Hepatocyte (in vitro differentiated cells): ENCODE results near the gene BOLA3. TPM values are rescaled to one million over a fixed set of nuclear protein-coding genes. Genes with fewer than 3 reads are reported as not detected.

Experiments
- DNase-seq: peaks from one replicate; pipeline ENCODE4 v3.0.0-alpha.2; 2016; ENCODE audit warnings: low spot score
- H2AFZ ChIP-seq: fragments of 200-600 bp; sonication (generic); 2 replicates; pipeline ENCODE4 v1.6.0; 2016; ENCODE audit warnings: antibody characterized with exemption, mild to moderate bottlenecking
- H3K27ac ChIP-seq: fragments of 200-600 bp; sonication (generic); 2 replicates; pipeline ENCODE4 v1.5.1; 2016; ENCODE audit warnings: mild to moderate bottlenecking
- H3K27me3 ChIP-seq: fragments of 200-600 bp; sonication (generic); 2 replicates; pipeline ENCODE4 v1.6.1; 2016
- H3K36me3 ChIP-seq: fragments of 200-600 bp; sonication (generic); replicated peaks from 2 replicates; pipeline ENCODE4 v1.5.1; 2016; ENCODE audit warnings: low read depth; ENCODE audit not compliant: insufficient read depth
- H3K4me1 ChIP-seq: fragments of 200-600 bp; sonication (generic); 2 replicates; pipeline ENCODE4 v1.5.1; 2016; ENCODE audit warnings: mild to moderate bottlenecking, moderate library complexity; ENCODE audit not compliant: insufficient read depth
- H3K4me2 ChIP-seq: fragments of 200-600 bp; sonication (generic); 2 replicates; pipeline ENCODE4 v1.6.0; 2016
- H3K4me3 ChIP-seq: fragments of 200-600 bp; sonication (generic); 2 replicates; pipeline ENCODE4 v1.5.1; 2016; ENCODE audit warnings: mild to moderate bottlenecking
- H3K79me2 ChIP-seq: fragments of 200-600 bp; sonication (generic); 2 replicates; pipeline ENCODE4 v1.6.0; 2017; ENCODE audit warnings: mild to moderate bottlenecking
- H3K9me2 ChIP-seq: fragments of 200-600 bp; sonication (generic); replicated peaks from 2 replicates; pipeline ENCODE4 v1.6.0; 2017; ENCODE audit warnings: mild to moderate bottlenecking; ENCODE audit not compliant: insufficient read depth
- H3K9me3 ChIP-seq: fragments of 200-600 bp; sonication (generic); 2 replicates; pipeline ENCODE4 v1.5.1; 2016; ENCODE audit warnings: low read depth, mild to moderate bottlenecking
- H4K20me1 ChIP-seq: fragments of 200-600 bp; sonication (generic); 2 replicates; pipeline ENCODE4 v1.6.0; 2016; ENCODE audit warnings: mild to moderate bottlenecking; ENCODE audit not compliant: insufficient read depth, poor library complexity, severe bottlenecking
- CTCF ChIP-seq: fragments of 200-600 bp; sonication (generic); IDR thresholded peaks from 2 replicates; pipeline ENCODE4 v1.5.1; 2016; ENCODE audit warnings: antibody characterized with exemption, mild to moderate bottlenecking; ENCODE audit not compliant: poor library complexity
- EZH2 ChIP-seq: fragments of 200-600 bp; sonication (generic); IDR thresholded peaks from 2 replicates; pipeline ENCODE4 v1.6.1; 2016; ENCODE audit warnings: antibody characterized with exemption, mild to moderate bottlenecking, borderline replicate concordance
- EZH2phosphoT487 ChIP-seq: fragments of 200-600 bp; sonication (generic); IDR thresholded peaks from one replicate; pipeline ENCODE4 v1.6.1; 2018; ENCODE audit warnings: antibody characterized with exemption, mild to moderate bottlenecking, low read depth, moderate library complexity; ENCODE audit not compliant: unreplicated experiment, severe bottlenecking
- WGBS: methylation state at CpG from one replicate; pipeline ENCODE4 v1.1.6; 2016; ENCODE audit warnings: low lambda C conversion rate; ENCODE audit errors: missing lambda C conversion rate; 5-methylcytosine and 5-hydroxymethylcytosine counted together
- polyA plus RNA-seq: library from polyadenylated mRNA; unstranded; fragments of >200 nt; fragmentation: Nextera tagmentation; extraction: Ambion mirVana; gene quantifications from 2 replicates; pipeline ENCODE4 v1.2.1, GENCODE V29; 2016
- total RNA-seq: library from RNA; depleted of rRNA; stranded (reverse); fragments of >200 nt; gene quantifications from 2 replicates; pipeline ENCODE4 v1.2.3, GENCODE V29; 2014

Gene BOLA3
- total and polyA plus RNA-seq, 2 experiments from 2014 or later, result 43.8 to 56.3 TPM

GRCh38 chr2:74142340-74142739 is 5.4 kb downstream of the BOLA3 start:
- no peak overlapping the region for H3K27ac ChIP-seq
- peaks cover 11% of the 10 kb centered on the region for H3K79me2 ChIP-seq
- H3K27me3 ChIP-seq, result no peaks in the 10 kb centered on the region
- no peak for TF ChIP-seq EZH2
- TF ChIP-seq EZH2phosphoT487, result no peak
- no peak for TF ChIP-seq CTCF
- H4K20me1 ChIP-seq, result no peaks in the 10 kb centered on the region
- no peak overlapping the region for H3K4me3 ChIP-seq
- no peaks in the 10 kb centered on the region for H3K36me3 ChIP-seq
- H3K9me2 ChIP-seq, result no peaks in the 10 kb centered on the region
- no peak for DNase-seq
- H2AFZ ChIP-seq, result no peak overlapping the region
- H3K4me2 ChIP-seq, result no peak overlapping the region
- no peaks in the 10 kb centered on the region for H3K9me3 ChIP-seq
- H3K4me1 ChIP-seq, result peaks cover 5% of the 10 kb centered on the region
- 68% methylated on average over 6 of the region's 6 CpGs for WGBS

GRCh38 chr2:74138600-74139323 is 8.9 kb downstream of the BOLA3 start:
- no peaks in the 10 kb centered on the region for H3K36me3 ChIP-seq
- no peak overlapping the region for H3K4me3 ChIP-seq
- H3K4me1 ChIP-seq, result no peaks in the 10 kb centered on the region
- TF ChIP-seq EZH2phosphoT487, result no peak
- TF ChIP-seq EZH2, result no peak
- no peak for TF ChIP-seq CTCF
- 87% methylated on average over 19 of the region's 19 CpGs for WGBS
- no peaks in the 10 kb centered on the region for H3K79me2 ChIP-seq
- H4K20me1 ChIP-seq, result no peaks in the 10 kb centered on the region
- H2AFZ ChIP-seq, result no peak overlapping the region
- H3K9me3 ChIP-seq, result no peaks in the 10 kb centered on the region
- no peak for DNase-seq
- H3K4me2 ChIP-seq, result no peak overlapping the region
- no peak overlapping the region for H3K27ac ChIP-seq
- H3K27me3 ChIP-seq, result no peaks in the 10 kb centered on the region
- H3K9me2 ChIP-seq, result no peaks in the 10 kb centered on the region

GRCh38 chr2:74137651-74138599 is 9.8 kb downstream of the BOLA3 start:
- H3K27me3 ChIP-seq, result no peaks in the 10 kb centered on the region
- TF ChIP-seq CTCF (no peak), EZH2 (no peak), EZH2phosphoT487 (no peak)
- no peak overlapping the region for H3K4me2 ChIP-seq
- no peaks in the 10 kb centered on the region for H3K4me1 ChIP-seq
- H2AFZ ChIP-seq, result no peak overlapping the region
- no peaks in the 10 kb centered on the region for H3K9me2 ChIP-seq
- H3K27ac ChIP-seq, result no peak overlapping the region
- DNase-seq, result no peak
- no peaks in the 10 kb centered on the region for H3K9me3 ChIP-seq
- no peaks in the 10 kb centered on the region for H3K79me2 ChIP-seq
- no peaks in the 10 kb centered on the region for H3K36me3 ChIP-seq
- H3K4me3 ChIP-seq, result no peak overlapping the region
- WGBS, result 98% methylated on average over 11 of the region's 11 CpGs
- H4K20me1 ChIP-seq, result no peaks in the 10 kb centered on the region
